GM19043 (cell line): Measurements from ENCODE around the gene FXYD7.
"Not testable (repeated sequence)": the region's sequence is repeated elsewhere in the genome, so short reads cannot be mapped to it uniquely, and the experiment has no call there.

Source experiments
- ATAC-seq: cut with Tn5 transposase; IDR thresholded peaks from one replicate; pipeline ENCODE4 v1.9.1; 2021; ENCODE audit warnings: low read depth; ENCODE audit not compliant: unreplicated experiment

Gene FXYD7

GRCh38 chr19:35125749-35126623, 17.1 kb upstream of the FXYD7 start:
- no peak for ATAC-seq

- ATAC-seq = no peak
Measured at GRCh38 chr19:35126624-35126959, 16.5 kb upstream of the FXYD7 start.

GRCh38 chr19:35127871-35128270, 15.2 kb upstream of the FXYD7 start:
- no peak for ATAC-seq

- ATAC-seq = no peak
Measured at GRCh38 chr19:35128398-35129057, 14.5 kb upstream of the FXYD7 start.

- ATAC-seq = not testable (repeated sequence)
Measured at GRCh38 chr19:35129724-35130274, 13.3 kb upstream of the FXYD7 start.

GRCh38 chr19:35130761-35131720, 12.0 kb upstream of the FXYD7 start:
- no peak for ATAC-seq

GRCh38 chr19:35132254-35132653, 10.8 kb upstream of the FXYD7 start:
- no peak for ATAC-seq

GRCh38 chr19:35133826-35134225, 9.2 kb upstream of the FXYD7 start:
- ATAC-seq = no peak

GRCh38 chr19:35134601-35135242, 8.3 kb upstream of the FXYD7 start, which contains the start of gene LGI4:
Gene LGI4, minus strand, starts transcription at chr19:35135059. Its CDS starts 379 bp downstream, at chr19:35134680.
- ATAC-seq = no peak

- ATAC-seq = no peak
Measured at GRCh38 chr19:35135389-35135909, 7.6 kb upstream of the FXYD7 start.

- ATAC-seq = no peak
Measured at GRCh38 chr19:35136231-35136630, 6.8 kb upstream of the FXYD7 start.

- ATAC-seq = no peak
Measured at GRCh38 chr19:35136977-35137702, 5.9 kb upstream of the FXYD7 start.

GRCh38 chr19:35138305-35138892, 4.7 kb upstream of the FXYD7 start, which contains the start of gene FXYD1:
Gene FXYD1, plus strand, starts transcription at chr19:35138824. Its CDS starts 1,256 bp downstream, at chr19:35140080.
- no peak for ATAC-seq

GRCh38 chr19:35140207-35140961, 2.7 kb upstream of the FXYD7 start:
- ATAC-seq = no peak

- ATAC-seq = no peak
Measured at GRCh38 chr19:35140962-35141836, 1.9 kb upstream of the FXYD7 start.

GRCh38 chr19:35141837-35142605, 1.0 kb upstream of the FXYD7 start:
- ATAC-seq = no peak
